ENCODE results near the gene CSN3.

The CSN3 gene

GRCh38 chr4:70297576-70297975, 55.2 kb downstream of the CSN3 start:
- DNase-seq, result no peak

- no peak for DNase-seq
Measured at GRCh38 chr4:70298051-70298450, 55.7 kb downstream of the CSN3 start.

- DNase-seq, result no peak
Measured at GRCh38 chr4:70299643-70300042, 57.2 kb downstream of the CSN3 start.

GRCh38 chr4:70300215-70300614, 57.8 kb downstream of the CSN3 start:
- DNase-seq, result no peak

Measured in stimulated activated CD4-positive, alpha-beta T cell treated with anti-CD3 and anti-CD28 coated beads, Interleukin-4, amount 100 ng/mL, for 1 hour (primary cell).